GM18867 (cell line): ENCODE measurements around the gene LHPP.

Experiments used
- ATAC-seq: cut with Tn5 transposase; IDR thresholded peaks from one replicate; pipeline ENCODE4 v1.9.1; 2021; ENCODE audit warnings: mild to moderate bottlenecking, moderate library complexity; ENCODE audit not compliant: unreplicated experiment

LHPP gene

GRCh38 chr10:124469956-124470484 lies 8.4 kb downstream of the LHPP start:
- ATAC-seq: no peak

- ATAC-seq: no peak
Measured at GRCh38 chr10:124470544-124471434, 9.2 kb downstream of the LHPP start.

- ATAC-seq: no peak
Measured at GRCh38 chr10:124472071-124472470, 10.4 kb downstream of the LHPP start.

DNA sequence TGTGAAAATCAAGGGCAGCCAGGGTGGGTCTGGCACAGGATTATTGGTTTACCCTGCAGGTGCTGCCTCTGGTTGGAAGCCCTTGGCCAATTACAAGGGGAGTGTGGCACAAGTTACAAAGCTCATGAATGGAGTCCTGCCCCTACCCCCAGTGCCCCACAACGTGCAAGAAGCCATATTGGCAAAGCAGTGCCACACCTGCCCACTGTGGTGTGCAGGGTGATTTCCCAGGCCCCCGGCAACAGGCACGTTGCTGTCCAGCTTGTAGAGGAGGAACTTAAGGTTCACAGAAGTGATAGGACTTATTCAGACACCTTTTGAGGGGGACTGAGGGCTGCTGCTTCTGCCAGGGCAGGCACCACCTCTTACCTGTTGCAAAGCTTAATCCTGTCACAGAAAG lies 11.4 kb downstream of the LHPP start:
- no peak for ATAC-seq

DNA sequence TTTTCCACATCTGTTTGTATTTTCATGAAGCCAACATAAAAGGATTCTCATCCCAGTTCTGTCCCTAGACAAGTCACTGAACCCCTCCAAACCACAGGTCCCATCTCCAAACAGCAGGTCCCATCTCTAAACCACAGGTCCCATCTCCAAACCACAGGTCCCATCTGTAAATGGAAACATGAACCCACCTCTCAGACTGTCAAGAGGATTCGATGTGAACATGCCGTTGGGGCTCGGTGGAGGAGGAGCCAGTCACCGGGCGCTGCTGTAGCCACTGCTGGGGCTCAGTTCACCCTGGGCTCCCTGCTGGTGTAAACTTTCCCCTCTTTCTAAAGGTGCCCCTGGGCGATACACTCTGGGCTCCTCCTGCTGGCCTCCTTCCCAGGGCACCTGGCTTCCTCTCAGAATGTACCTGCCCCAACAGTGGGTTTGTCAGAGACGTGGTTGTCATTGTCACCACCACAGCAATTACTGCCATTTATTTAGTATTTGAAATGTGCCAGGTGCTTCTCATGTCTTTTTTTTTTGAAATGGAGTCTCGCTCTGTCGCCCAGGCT lies 13.0 kb downstream of the LHPP start:
- no peak for ATAC-seq

DNA sequence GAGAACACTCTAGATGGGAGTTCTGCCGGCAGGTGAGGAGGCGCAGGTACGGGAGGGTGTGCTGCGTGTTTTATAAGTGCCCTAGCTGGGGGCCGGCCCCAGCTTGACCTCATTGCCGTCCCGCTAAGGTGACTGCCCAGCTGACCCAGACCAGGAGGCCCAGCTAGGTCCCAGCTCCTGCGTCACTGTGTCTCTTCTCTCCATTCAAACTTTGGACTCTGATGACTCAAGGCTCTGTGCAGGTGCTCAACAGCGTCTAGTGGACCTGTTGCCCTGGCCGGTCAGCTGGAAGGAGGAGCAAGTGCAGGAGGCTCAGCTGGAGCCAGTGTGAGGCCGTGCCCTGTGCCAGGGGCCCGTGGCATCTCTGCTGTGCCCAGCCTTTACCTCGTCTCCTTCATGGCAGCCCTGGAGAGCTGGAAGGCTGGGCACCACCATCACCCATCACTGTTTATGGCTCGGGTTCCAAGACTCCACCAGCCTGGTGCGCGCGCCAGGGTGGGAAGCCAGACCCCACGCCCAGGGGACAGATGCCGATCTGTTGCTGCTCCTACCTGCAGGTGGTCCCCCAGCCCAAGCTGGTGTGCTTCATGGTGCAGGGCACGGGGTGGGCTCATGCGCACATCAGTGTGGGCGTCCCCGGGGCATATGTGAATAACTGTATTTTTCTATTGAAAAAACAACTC lies 14.6 kb downstream of the LHPP start:
- no peak for ATAC-seq

GRCh38 chr10:124477614-124478363 lies 16.2 kb downstream of the LHPP start:
- no peak for ATAC-seq

DNA sequence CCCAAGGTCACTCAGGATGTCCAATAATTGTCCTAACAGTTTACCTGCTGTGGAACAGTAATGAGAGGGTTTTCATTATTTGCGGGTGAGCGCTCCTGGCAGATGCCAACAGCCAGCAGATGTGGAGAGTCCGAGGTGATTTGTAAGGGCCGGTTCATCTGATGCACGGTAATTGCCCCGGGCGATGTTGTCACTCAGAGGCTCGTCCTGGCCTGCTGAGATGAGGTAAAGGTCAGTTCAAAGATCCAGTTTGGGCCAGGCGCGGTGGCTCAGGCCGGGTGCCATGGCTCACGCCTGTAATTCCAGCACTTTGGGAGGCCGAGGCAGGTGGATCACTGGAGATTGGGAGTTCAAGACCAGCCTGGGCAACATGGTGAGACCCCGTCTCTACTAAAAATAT lies 16.9 kb downstream of the LHPP start:
- ATAC-seq: no peak

GRCh38 chr10:124480860-124481259 lies 19.2 kb downstream of the LHPP start:
- no peak for ATAC-seq

DNA sequence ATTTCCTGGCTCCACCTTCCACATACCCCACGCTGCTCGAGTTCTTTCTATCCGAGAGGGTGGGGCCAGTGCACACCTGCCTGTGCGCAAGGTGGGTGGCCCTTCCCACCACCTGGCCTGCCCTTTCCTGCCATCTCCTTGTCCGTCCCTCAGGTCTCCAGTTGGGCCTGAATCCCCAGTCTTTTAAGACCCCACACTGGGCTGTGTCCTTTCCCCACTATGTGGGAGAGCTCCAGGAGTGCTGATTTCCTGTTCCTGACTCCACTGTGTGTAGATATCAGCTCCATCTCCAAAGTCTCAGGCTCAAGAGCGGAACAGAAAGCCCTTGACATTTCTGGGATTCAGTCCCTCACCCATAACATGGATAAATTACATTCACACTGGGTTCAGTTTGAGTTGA lies 20.1 kb downstream of the LHPP start:
- ATAC-seq: no peak

GRCh38 chr10:124482236-124482800 lies 20.7 kb downstream of the LHPP start:
- ATAC-seq: no peak

GRCh38 chr10:124482876-124483275 lies 21.3 kb downstream of the LHPP start:
- ATAC-seq: no peak

- no peak for ATAC-seq
Measured at GRCh38 chr10:124484031-124484430, 22.4 kb downstream of the LHPP start.

DNA sequence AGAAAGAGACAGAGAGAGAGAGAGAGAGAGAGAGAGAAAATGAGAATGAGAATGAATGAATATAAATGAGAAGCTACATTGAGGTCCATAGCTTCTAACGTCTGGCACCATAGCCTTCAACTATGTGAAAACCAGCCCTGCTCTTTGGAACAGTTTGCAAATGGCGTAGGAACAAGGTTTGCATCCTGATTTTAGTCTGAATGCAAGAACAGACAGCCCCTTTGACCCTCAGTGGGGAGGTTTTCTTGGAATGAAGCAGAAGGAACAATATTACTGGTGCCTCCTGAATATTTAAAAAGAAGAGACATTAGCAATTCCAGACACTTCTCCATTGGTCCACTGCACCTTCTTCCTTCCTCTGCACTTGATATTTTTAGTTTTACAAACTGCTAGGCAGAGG lies 23.0 kb downstream of the LHPP start:
- ATAC-seq: no peak

DNA sequence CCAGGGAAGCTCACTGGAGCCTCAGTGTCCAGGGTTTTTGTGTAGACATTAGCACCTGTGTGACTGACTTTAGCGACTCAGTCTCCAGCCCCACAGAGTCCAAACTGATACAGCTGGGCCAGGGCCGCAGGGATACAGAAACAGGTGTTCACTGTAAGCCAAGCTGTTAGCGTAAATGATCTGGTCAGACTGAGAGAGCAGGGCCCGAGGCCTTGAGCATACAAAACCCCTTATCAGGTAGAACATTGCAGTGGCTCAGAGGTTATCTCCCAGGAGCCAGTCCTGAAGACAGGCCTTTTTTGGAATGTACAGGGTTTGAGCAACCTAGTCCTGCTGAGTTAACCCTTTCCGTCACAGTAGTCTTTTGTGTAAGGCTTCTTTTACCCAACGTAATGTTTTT lies 25.0 kb downstream of the LHPP start:
- no peak for ATAC-seq

GRCh38 chr10:124491105-124491504 lies 29.5 kb downstream of the LHPP start:
- no peak for ATAC-seq

DNA sequence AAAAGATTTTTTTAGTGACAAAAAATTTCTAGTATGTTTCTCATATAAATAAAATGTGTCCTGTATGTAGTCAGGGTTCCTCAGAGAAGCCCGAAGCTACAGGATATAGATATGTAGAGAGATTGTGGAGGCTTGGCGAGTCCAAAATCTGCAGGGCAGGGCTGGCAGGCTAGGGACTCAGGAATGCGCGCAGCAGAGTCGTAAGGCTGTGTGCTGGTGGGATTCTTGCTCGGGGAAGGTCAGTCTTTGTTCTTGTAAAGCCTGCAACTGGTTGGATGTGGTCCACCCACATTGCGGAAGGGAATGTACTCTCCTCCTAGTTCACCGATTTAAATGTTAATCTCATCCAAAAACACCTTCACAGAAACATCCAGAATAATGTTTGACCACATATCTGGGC lies 30.6 kb downstream of the LHPP start:
- ATAC-seq: no peak

DNA sequence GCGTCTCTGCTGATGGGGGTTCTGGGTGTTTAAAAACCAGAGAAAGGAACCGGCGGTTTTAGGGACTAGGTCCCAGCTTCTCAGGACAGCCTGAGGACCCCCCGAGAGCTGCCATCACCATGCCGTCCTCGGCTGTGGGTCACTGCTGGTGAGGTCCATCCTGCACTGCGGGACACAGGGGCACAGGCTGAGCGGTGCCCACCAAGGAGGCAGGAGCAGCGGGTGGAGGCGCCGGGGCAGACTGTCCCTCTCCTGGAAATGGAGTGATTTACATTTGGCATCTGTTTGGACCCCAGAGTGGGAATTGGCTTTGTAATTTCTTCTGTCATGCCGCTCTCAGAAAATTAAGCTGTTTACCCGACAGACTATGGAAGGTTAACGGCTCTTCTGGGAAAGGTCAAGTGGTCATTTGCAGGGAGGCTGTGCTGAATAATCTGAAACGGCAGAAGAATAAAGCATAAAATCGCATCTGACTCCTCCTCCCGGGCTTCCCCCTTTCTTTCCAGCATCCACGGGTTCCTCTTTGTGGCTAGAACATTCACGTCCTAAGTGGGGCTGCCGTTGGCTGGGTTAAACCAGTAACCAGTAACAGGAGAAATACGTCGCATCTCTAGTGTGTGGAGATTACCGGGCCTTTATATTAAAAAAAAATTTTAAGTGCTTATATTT lies 31.7 kb downstream of the LHPP start:
- no peak for ATAC-seq

- no peak for ATAC-seq
Measured at GRCh38 chr10:124494046-124494807, 32.6 kb downstream of the LHPP start.
